Measurements from ENCODE around the gene RASA2.

GRCh38 chr3:141532609-141533008 lies 45.8 kb downstream of the RASA2 start:
- TF ChIP-seq REST (IDR thresholded peaks at IDR 0.05; ENCODE audit: low read depth, low read length) (no peak), EP300 (IDR thresholded peaks at IDR 0.05; ENCODE audit: borderline replicate concordance in 1 of 2, control insufficient read depth in 1 of 2, low read depth in 2 of 2, low read length in 2 of 2) (no peak)

Data from GM12878 (cell line).